HG03196 (cell line): Measurements from ENCODE around the gene MCIDAS.

Experiments
- ATAC-seq: cut with Tn5 transposase; IDR thresholded peaks from one replicate; pipeline ENCODE4 v1.9.1; 2021; ENCODE audit not compliant: unreplicated experiment

Gene MCIDAS

GRCh38 chr5:55171471-55171870 lies 55.6 kb downstream of the MCIDAS start:
- ATAC-seq, result no peak
